ENCODE results near the gene JPH4. TPM values are rescaled to one million over a fixed set of nuclear protein-coding genes. Genes with fewer than 3 reads are reported as not detected.
"Not testable (repeated sequence)": the region's sequence is repeated elsewhere in the genome, so short reads cannot be mapped to it uniquely, and the experiment has no call there.

Gene JPH4
- total RNA-seq, result 0.39 TPM

GRCh38 chr14:23578560-23579310 lies at the start of gene JPH4:
Gene JPH4 (minus strand): TSS chr14:23578790. CDS start chr14:23577453, 1,337 bp downstream.
- DNase-seq, result no peak

- peak; percentile 11 for DNase-seq
Measured at GRCh38 chr14:23627961-23628360, 49.4 kb upstream of the JPH4 start.

DNA sequence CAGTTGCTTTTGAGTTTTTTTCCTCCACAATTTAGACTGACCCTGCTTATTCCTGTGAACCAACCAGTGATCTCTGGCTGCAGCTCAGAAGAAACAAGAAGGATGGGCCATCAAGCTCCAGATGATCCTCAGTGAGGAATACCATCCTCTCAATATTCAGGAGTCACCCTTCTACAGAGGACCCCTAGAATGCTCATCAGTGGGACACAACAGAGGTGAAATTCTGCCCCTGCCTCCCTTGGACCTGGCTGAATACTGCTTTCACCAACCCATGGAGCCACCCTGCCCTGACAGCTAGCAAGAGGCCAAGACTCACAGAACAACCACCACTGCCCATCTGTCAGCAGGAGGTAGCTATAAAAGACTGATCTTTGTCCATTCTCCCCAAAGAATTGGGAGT lies 48.4 kb upstream of the JPH4 start:
- no peak for DNase-seq

DNA sequence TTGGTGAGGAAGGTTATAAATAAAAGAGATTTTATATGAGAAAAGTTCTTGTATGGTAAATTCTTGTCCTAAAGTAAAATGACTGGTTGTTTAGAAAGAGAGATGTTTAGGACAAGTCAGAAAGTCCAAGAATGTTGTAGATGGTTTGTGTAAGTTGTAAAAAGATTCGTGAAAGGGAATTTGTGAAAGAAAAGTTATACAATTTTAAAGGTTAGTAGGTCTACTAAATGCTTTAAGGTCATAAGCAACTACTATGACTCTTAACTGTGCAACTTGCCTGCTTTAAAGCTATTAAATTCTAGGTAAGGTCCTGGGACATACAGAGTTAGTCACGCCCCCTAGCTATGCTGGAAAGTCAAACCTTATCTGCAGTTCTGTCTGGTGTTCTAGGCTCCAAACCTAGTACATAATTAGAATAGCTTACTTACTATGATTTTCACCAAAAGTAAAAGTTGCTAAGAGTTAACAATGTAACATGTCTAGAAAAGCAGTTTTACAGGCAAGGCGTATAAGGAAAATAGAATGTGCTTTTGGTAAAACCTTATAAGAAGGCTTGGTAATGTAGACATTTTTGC lies 46.3 kb upstream of the JPH4 start:
- no peak for DNase-seq

DNA sequence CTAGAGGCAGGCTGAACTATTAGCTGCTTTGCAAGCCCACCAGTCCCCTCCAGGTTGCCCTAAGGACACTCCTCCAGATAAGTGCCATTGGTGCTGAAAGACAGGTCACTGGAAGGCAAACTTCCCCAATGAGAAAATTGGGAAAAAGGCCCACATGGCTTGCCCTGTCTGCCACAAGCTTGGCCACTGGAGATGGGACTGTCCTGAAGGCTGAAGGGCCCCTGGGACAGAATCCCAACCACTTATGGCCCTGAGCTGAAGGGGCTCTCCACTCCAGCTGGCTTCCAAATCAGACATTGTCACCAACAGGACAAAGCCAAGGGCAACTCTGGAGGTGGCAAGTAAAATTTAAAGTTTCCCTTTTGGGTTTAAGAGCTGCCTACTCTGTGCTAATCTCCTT lies 45.4 kb upstream of the JPH4 start:
- no peak for DNase-seq

DNA sequence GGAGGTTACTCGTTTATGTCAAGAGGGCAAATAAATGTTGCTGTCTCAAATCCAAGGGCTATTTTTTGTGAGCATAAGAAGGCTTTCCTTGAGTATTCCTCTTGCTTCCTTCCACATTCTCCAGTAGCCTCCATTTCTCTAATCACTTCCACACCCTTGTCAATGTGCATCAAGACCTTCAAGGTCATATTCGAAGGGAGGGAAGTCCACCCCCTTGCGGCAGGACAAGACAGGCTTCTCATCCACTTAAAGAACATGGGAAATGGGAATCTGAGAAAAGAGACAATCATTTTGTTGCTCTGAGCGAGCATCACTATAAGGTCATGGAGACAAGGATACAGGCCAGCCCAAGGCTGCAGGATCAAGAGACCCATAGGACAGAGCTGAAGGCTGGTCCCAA lies 44.4 kb upstream of the JPH4 start:
- no peak for DNase-seq

- DNase-seq, result no peak
Measured at GRCh38 chr14:23621932-23622730, 43.5 kb upstream of the JPH4 start.

DNA sequence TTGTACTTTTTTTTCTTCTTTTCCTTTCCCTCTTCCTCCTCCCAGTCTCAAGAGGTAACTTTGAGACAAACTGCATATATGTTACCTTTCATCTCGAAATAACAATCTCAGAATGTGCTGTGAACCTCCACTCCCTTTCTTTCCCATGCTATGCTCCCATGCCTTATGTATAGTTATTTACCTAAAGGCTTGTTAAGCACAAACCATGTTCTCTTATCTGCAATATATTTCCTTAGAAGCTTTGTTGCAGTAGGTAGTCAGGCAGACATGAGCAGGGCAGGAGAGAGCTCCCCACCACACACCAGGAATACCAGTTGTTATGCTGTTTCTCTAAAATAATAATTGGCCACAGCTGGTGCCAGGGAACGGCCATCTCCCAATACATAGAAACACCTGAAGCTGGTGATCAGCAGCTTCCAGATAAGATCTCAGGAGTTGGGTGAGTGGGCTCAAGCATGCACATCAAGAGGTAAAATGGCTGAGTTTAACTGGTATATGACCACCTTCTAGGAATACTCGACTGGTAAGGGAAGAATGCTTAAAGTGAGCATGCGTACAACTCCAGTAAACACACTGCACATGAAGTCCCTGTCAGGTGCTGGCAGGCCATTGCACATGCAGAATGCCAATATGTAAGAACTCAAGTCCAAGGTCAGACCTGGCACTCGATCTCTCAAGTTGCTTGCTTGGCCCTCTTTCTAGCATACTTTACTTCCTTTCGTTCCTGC lies 42.8 kb upstream of the JPH4 start:
- no peak for DNase-seq

- no peak for DNase-seq
Measured at GRCh38 chr14:23620177-23620702, 41.6 kb upstream of the JPH4 start.

DNA sequence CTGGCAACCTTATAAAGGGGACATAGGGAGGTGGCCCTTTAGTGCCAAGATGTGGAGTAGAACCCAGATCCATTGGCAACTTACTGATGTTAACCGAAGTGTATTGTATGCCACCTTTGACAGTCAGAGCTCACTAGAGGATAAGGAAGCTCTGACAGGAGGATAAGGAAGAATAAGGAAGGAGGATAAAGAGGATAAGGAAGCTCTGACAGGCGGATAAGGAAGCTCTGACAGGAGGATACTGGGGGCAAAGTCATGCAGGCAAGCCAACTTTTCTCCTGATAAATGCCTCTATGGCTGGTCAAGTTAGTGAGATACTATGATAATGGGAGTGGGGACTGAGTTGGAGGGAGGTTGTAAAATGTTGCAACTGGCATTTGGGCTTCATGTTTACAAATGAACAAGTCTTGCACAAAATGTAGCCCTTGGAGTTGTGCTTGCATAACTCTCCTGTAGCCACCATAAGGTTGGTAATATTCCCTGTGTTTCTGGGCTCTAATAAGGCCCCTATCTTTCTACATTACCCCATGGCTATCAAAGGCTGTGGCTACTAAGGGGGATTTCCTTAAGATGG lies 39.9 kb upstream of the JPH4 start:
- DNase-seq, result no peak

DNA sequence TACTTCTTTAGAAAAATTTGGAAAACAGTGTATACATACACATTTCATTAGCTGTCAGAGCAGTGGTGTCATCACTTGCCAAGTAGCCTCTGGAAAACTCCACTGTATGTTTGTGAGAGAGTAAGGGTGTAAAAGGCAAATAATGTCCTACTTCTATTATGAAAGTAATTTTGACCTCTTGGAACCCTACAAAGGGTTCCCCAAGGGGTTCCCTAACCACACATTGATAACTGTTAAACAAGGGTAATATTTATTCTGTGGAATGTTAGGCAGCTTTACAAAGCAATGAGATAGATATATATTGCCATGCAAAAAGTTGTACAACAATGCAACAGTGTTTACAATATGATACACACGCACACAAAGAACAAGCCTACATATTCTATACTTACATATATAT lies 38.9 kb upstream of the JPH4 start:
- DNase-seq, result no peak

GRCh38 chr14:23615856-23616255 lies 37.3 kb upstream of the JPH4 start:
- DNase-seq, result no peak

GRCh38 chr14:23614395-23614828 lies 35.8 kb upstream of the JPH4 start:
- DNase-seq, result no peak

GRCh38 chr14:23613242-23614070 lies 34.9 kb upstream of the JPH4 start:
- no peak for DNase-seq

- DNase-seq, result no peak
Measured at GRCh38 chr14:23612802-23613201, 34.2 kb upstream of the JPH4 start.

DNA sequence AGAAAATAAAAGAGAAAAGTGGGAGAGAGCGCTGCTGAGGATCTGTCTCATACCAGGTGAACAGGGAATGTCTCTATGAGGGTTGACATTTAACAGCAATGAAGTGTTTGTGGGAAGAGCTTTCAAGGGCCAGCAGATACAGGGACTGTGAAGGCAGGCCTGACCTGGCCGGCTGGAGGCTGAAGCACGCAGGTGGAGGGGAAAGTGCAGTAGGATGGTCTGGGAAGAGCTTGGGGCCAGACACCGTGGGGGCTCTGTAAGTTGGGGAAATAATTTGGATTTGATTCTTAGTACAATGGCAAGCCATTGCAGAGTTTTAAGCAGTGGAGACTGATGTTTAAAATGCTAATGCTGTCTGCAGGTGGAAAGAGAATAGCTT lies 33.8 kb upstream of the JPH4 start:
- no peak for DNase-seq

GRCh38 chr14:23610815-23611289 lies 32.3 kb upstream of the JPH4 start:
- DNase-seq, result no peak

- no peak for DNase-seq
Measured at GRCh38 chr14:23610090-23610814, 31.7 kb upstream of the JPH4 start.

DNA sequence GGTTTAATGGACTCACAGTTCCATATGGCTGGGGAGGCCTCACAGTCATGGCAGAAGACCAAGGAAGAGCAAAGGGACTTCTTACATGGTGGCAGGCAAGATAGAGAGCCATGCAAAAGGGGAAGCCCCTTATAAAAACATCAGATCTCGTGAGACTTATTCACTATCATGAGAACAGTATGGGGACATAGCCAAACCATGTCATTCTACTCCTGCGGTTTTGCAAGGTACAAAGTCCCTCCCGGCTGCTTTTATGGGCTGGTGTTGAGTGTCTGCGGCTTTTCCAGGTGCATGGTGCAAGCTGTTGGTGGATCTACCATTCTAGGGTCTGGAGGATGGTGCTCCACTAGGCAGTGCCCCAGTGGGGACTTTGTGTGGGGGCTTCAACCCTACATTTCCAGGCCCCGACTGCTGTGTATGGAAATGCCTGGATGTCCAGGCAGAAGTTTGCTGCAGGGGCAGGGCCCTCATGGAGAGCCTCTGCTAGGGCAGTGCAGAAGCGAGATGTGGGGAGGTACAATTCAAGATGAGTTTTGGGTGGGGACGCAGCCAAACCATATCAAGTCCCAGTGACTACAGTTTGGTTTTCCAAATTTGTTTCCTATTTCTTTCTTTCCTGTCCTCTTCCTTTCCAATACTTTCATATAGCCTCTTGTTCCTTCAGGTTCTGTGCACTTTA lies 31.0 kb upstream of the JPH4 start:
- not testable (repeated sequence) for DNase-seq

DNA sequence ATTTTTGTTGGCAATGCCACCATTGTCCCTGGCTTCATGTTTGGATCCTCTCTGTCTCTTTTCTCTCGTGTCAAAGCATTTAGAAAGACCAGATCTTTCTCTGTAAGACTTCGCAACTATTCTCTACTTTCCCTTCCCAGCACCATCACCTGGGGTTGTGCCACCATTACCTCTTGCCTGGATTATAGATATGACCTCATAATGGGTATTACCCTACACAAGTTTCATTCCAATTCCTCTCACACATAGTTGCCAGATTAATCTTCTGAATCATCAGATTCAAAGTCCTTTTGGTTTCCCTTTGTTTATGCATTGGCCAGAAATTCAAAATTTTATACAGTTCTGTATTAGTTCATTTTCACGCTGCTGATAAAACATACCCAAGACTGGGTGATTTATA lies 30.4 kb upstream of the JPH4 start:
- no peak for DNase-seq

Measured in skin of body (tissue), 2 donors.